ENCODE measurements around the gene P3R3URF. TPM values are rescaled to one million over a fixed set of nuclear protein-coding genes. Genes with fewer than 3 reads are reported as not detected.

The P3R3URF gene
- total RNA-seq, 1 donor from 2014 or later: not detected

DNA sequence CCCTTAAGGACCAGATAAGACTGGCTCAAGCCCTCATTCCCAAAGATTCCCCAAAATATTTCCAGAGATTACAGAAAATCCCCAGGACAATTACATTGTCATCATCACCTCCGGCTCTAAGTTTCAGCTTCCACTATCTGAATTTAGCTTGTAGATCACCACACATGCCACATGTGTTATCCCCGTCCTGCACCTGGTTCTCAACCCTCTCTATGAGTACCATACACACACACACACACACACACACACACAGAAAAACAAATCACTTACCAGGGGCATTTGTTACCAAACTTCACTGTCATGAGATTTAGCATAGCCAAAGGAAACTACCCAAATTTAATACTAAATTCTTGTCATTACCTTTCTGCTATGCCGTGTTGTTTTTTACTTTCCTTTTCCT, 16.8 kb downstream of the P3R3URF start:
- H3K27me3 Mint-ChIP-seq (ENCODE audit: low read depth): peaks cover 2% of the 10 kb centered on the region
- H3K9me3 Mint-ChIP-seq: no peaks in the 10 kb centered on the region
- H3K36me3 Mint-ChIP-seq: no peaks in the 10 kb centered on the region
- H3K27ac Mint-ChIP-seq: no peak overlapping the region
- no peak overlapping the region for H3K4me3 Mint-ChIP-seq
- DNase-seq (ENCODE audit: low spot score in 2 of 2, unreplicated experiment in 2 of 2): no peak
- no peaks in the 10 kb centered on the region for H3K4me1 Mint-ChIP-seq
- TF ChIP-seq, protein P1, sequence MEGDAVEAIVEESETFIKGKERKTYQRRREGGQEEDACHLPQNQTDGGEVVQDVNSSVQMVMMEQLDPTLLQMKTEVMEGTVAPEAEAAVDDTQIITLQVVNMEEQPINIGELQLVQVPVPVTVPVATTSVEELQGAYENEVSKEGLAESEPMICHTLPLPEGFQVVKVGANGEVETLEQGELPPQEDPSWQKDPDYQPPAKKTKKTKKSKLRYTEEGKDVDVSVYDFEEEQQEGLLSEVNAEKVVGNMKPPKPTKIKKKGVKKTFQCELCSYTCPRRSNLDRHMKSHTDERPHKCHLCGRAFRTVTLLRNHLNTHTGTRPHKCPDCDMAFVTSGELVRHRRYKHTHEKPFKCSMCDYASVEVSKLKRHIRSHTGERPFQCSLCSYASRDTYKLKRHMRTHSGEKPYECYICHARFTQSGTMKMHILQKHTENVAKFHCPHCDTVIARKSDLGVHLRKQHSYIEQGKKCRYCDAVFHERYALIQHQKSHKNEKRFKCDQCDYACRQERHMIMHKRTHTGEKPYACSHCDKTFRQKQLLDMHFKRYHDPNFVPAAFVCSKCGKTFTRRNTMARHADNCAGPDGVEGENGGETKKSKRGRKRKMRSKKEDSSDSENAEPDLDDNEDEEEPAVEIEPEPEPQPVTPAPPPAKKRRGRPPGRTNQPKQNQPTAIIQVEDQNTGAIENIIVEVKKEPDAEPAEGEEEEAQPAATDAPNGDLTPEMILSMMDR (IDR thresholded peaks at IDR 0.05; ENCODE audit: unreplicated experiment): no peak

DNA sequence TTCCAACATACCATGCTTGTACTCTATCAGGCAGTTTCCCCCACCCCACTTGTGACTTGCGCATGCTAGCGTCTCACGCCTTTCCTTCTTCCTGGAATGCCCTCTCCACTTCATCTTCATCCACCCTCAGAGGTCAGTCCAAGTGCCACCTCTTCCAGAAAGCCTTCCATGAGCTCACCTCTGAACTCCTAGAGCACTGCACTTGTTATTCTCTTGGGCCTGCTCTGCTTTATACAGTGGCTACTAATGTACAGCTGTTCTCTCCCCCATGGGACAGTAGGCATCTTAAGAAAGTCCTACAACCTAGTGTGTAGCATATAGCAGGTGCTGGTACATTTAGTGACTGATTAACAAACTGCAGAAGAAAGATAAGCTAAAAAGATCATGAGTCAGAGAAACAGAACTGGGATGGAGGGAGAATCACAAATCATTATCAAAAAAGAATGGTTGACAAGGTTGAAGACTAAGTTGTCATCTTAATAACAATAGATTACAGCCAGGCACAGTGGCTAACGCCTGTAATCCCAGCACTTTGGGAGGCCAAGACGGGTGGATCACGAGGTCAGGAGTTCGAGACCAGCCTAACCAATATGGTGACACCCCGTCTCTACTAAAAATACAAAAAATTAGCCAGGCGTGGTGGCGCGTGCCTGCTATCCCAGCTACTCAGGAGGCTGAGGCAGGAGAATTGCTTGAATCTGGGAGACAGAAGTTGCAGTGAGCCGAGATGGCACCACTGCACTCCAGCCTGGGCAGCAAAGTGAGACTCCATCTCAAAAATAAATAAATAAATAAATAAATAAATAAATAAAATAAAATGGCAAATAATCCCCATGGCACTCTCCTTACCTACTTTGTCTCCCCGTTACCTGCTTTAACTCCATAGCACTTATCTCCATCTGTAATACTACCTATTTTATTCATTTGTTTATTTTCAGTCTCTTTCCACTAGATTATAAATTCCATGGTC, 17.7 kb downstream of the P3R3URF start:
- TF ChIP-seq, protein P1 (IDR thresholded peaks at IDR 0.05; ENCODE audit: unreplicated experiment): no peak
- Mint-ChIP-seq H3K27ac (no peak overlapping the region), H3K4me3 (no peak overlapping the region), H3K27me3 (ENCODE audit: low read depth) (peaks cover 1% of the 10 kb centered on the region), H3K9me3 (peaks cover 5% of the 10 kb centered on the region), H3K4me1 (no peaks in the 10 kb centered on the region), H3K36me3 (no peaks in the 10 kb centered on the region)
- DNase-seq (ENCODE audit: low spot score in 2 of 2, unreplicated experiment in 2 of 2): no peak

DNA sequence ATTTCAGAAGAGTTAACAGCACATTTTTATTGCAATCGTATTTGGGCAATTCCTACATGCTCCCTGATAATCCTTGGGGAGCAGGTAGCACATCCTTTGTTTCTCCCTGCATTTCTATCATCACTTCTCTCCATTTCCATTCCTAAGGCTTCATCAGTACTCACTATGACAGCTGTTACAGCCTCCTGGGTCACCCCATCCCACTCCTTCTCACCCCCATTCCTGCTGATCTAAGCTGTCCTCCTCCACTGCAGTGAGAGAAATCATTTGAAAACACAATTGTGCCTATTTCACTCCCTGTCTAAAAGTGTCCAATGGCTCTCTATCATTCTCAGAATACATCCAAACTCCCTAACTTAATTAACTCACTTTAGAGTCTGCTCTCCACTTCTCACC, 18.4 kb downstream of the P3R3URF start:
- H3K4me3 Mint-ChIP-seq: no peak overlapping the region
- no peaks in the 10 kb centered on the region for H3K4me1 Mint-ChIP-seq
- H3K27me3 Mint-ChIP-seq (ENCODE audit: low read depth): no peaks in the 10 kb centered on the region
- no peaks in the 10 kb centered on the region for H3K36me3 Mint-ChIP-seq
- H3K9me3 Mint-ChIP-seq: peaks cover 5% of the 10 kb centered on the region
- H3K27ac Mint-ChIP-seq: no peak overlapping the region
- no peak for DNase-seq (ENCODE audit: low spot score in 2 of 2, unreplicated experiment in 2 of 2)
- TF ChIP-seq, protein P1 (IDR thresholded peaks at IDR 0.05; ENCODE audit: unreplicated experiment): no peak

DNA sequence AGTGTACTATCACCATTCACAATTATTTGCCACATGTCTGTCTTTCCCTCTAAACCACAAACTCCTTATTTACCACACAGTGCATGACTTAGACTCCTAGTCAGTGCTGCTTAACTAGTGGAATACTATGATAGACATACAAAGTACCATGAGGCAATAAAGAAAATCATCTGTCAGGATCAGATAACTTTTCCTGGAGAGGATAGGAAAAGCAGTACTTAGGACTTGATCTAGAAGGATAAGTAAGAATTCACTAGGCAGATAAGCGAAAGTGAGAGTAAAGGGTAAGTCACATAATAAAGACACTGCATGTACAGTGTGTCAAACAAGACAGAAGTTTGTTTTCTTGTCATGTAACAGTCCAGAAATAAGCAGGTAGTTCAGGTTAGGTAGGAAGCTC, 22.6 kb downstream of the P3R3URF start:
- Mint-ChIP-seq H3K9me3 (peaks cover 5% of the 10 kb centered on the region), H3K27ac (no peak overlapping the region), H3K4me3 (no peak overlapping the region), H3K36me3 (no peaks in the 10 kb centered on the region), H3K4me1 (no peaks in the 10 kb centered on the region), H3K27me3 (ENCODE audit: low read depth) (no peaks in the 10 kb centered on the region)
- DNase-seq (ENCODE audit: low spot score in 2 of 2, unreplicated experiment in 2 of 2): no peak
- TF ChIP-seq, protein P1 (IDR thresholded peaks at IDR 0.05; ENCODE audit: unreplicated experiment): no peak

DNA sequence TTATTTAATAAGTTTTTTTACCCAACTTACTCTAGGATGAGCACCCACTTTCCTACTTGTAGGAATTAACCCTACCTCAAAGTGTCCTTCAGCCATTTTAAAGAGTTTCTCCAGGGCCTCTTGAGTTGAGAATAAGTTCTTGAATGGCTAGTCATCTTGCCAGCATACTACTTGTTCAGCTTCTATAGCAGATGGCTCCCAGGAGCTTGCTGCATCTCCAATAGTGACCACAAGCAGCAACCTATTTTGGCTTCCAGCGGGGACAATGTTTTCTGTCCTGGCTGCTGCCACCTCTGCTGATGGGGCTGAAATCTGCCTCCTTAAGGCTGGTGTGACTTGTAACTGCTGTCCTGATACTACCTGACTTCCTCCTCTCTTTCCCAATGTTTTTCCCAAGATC, 23.1 kb downstream of the P3R3URF start:
- H3K36me3 Mint-ChIP-seq: no peaks in the 10 kb centered on the region
- no peaks in the 10 kb centered on the region for H3K4me1 Mint-ChIP-seq
- no peak overlapping the region for H3K4me3 Mint-ChIP-seq
- H3K9me3 Mint-ChIP-seq: peaks cover 5% of the 10 kb centered on the region
- H3K27me3 Mint-ChIP-seq (ENCODE audit: low read depth): no peaks in the 10 kb centered on the region
- TF ChIP-seq, protein P1 (IDR thresholded peaks at IDR 0.05; ENCODE audit: unreplicated experiment): no peak
- no peak for DNase-seq (ENCODE audit: low spot score in 2 of 2, unreplicated experiment in 2 of 2)
- H3K27ac Mint-ChIP-seq: no peak overlapping the region
